Right cardiac atrium (tissue), 5 donors: ENCODE data around the gene DUOX1. TPM values are rescaled to one million over a fixed set of nuclear protein-coding genes. Genes with fewer than 3 reads are reported as not detected.

Experiments
- ATAC-seq, 2 donors: fragments of 200-7000 bp; cut with Tn5 transposase; one replicate each; pipeline versions ENCODE4 v1.8.0 to v1.9.1; 2020; ENCODE audit warnings: moderate library complexity in 2 of 2, mild to moderate bottlenecking in 1 of 2
- DNase-seq, 3 donors: peaks; one replicate each; pipeline ENCODE4 v3.0.0-alpha.2; 2020
- H3K27ac ChIP-seq: one replicate; pipeline ENCODE4 v1.5.1; 2013; ENCODE audit warnings: mild to moderate bottlenecking, low read length, control low read depth, moderate library complexity
- H3K27me3 ChIP-seq: one replicate; pipeline ENCODE4 v1.6.1; 2013; ENCODE audit not compliant: control insufficient read depth, insufficient read depth
- H3K4me1 ChIP-seq: one replicate; pipeline ENCODE4 v1.6.1; 2013; ENCODE audit warnings: low read length; ENCODE audit not compliant: control insufficient read depth, insufficient read depth
- H3K4me3 ChIP-seq: one replicate; pipeline ENCODE4 v1.5.1; 2013; ENCODE audit warnings: low read length, control low read depth
- H3K9me3 ChIP-seq: one replicate; pipeline ENCODE4 v1.6.1; 2013; ENCODE audit warnings: low read length; ENCODE audit not compliant: control insufficient read depth
- WGBS: extraction: QIAGEN DNeasy Blood & Tissue Kit; methylation state at CpG from one replicate; pipeline ENCODE4 v1.1.7; 2013; 5-methylcytosine and 5-hydroxymethylcytosine counted together
- intact Hi-C, 4 donors: fragments of 100-400 bp; cut with DNase I; formaldehyde crosslinking; loops; one replicate each; pipeline versions ENCODE4 v1.11.0 to v1.14.0; 2022 to 2023
- polyA plus RNA-seq: library from polyadenylated mRNA; stranded (reverse); fragments of 200-250 nt; gene quantifications from one replicate; pipeline ENCODE4 v1.2.3, GENCODE V29; 2013
- total RNA-seq, 4 donors: library from RNA; stranded (reverse); fragmentation: NEBNext Ultra II Directional; extraction: Animal tissue kit (Norgen Biotek cat#: 25700); gene quantifications; one replicate each; pipeline ENCODE4 v1.2.1, GENCODE V29; 2021
- donor health status: healthy with polysubstance abuse.
- donor health status: DM: no; HTN: yes; CAD: no.
- donor health status: DM: no; HTN: no; CAD: no.
- donor health status: DM: no; HTN: yes; CAD: no; lungs with severe emphysema.
- donor health status: DM: yes; HTN: yes; CAD: no.

DUOX1 gene
- total and polyA plus RNA-seq, 5 donors: 1.9 to 6.1 (median 3.3) TPM

GRCh38 chr15:45106002-45106790 is 23.6 kb upstream of the DUOX1 start:
- intact Hi-C loops: no loop called here
- no peak for ATAC-seq
- Histone ChIP-seq H3K27ac (no peak overlapping the region), H3K4me3 (no peak overlapping the region), H3K27me3 (no peaks in the 10 kb centered on the region), H3K9me3 (no peaks in the 10 kb centered on the region), H3K4me1 (no peaks in the 10 kb centered on the region)
- no peak for DNase-seq
- WGBS: 74% methylated on average over 15 of the region's 15 CpGs

GRCh38 chr15:45107941-45108630 is 21.7 kb upstream of the DUOX1 start:
- DNase-seq (no peak), ATAC-seq (no peak)

GRCh38 chr15:45110256-45110820 is 19.5 kb upstream of the DUOX1 start:
- ATAC-seq (no peak), DNase-seq (peak in 1 of 3 donors; percentile 6)
- Histone ChIP-seq H3K27me3 (no peaks in the 10 kb centered on the region), H3K9me3 (no peaks in the 10 kb centered on the region), H3K4me1 (no peaks in the 10 kb centered on the region), H3K27ac (no peak overlapping the region), H3K4me3 (no peak overlapping the region)
- intact Hi-C loops: loop anchor here in 2 of 4 donors (10.0 kb wide), 2 partner anchors 76 to 136 kb away; no protein-coding TSS in a partner anchor
- 51% methylated on average over 11 of the region's 11 CpGs for WGBS

More at GRCh38 chr15:45107941-45108630, 21.7 kb upstream of the DUOX1 start:
- no peak overlapping the region for H3K4me3 ChIP-seq
- no peaks in the 10 kb centered on the region for H3K9me3 ChIP-seq
- H3K27ac ChIP-seq: no peak overlapping the region
- no peaks in the 10 kb centered on the region for H3K4me1 ChIP-seq
- 92% methylated on average over 10 of the region's 10 CpGs for WGBS
- intact Hi-C loops: no loop called here
- no peaks in the 10 kb centered on the region for H3K27me3 ChIP-seq

- Histone ChIP-seq H3K4me1 (no peaks in the 10 kb centered on the region), H3K27me3 (no peaks in the 10 kb centered on the region), H3K9me3 (no peaks in the 10 kb centered on the region), H3K4me3 (no peak overlapping the region), H3K27ac (no peak overlapping the region)
- peak in 1 of 3 donors; percentile 47 for DNase-seq
- 22% methylated on average over 64 of the region's 71 CpGs for WGBS
- intact Hi-C loops: loop anchor here in 2 of 4 donors (10.0 kb wide), 2 partner anchors 77 to 137 kb away; no protein-coding TSS in a partner anchor
- no peak for ATAC-seq
Observed at GRCh38 chr15:45111390-45112142, 18.2 kb upstream of the DUOX1 start.

GRCh38 chr15:45112143-45112590 is 17.6 kb upstream of the DUOX1 start:
- Histone ChIP-seq H3K9me3 (no peaks in the 10 kb centered on the region), H3K27me3 (no peaks in the 10 kb centered on the region), H3K4me1 (no peaks in the 10 kb centered on the region), H3K4me3 (no peak overlapping the region), H3K27ac (no peak overlapping the region)
- DNase-seq (no peak), ATAC-seq (no peak)
- WGBS: 14% methylated on average over 13 of the region's 13 CpGs
- intact Hi-C loops: loop anchor here in 2 of 4 donors (10.0 kb wide), 2 partner anchors 77 to 137 kb away; no protein-coding TSS in a partner anchor

- intact Hi-C loops: loop anchor here in 2 of 4 donors (10.0 kb wide), 2 partner anchors 78 to 138 kb away; no protein-coding TSS in a partner anchor
- DNase-seq (peak in 1 of 3 donors; percentile 45), ATAC-seq (no peak)
- no peaks in the 10 kb centered on the region for H3K4me1 ChIP-seq
- no peaks in the 10 kb centered on the region for H3K9me3 ChIP-seq
- no peaks in the 10 kb centered on the region for H3K27me3 ChIP-seq
- WGBS: 2% methylated on average over 58 of the region's 58 CpGs
- H3K4me3 ChIP-seq: no peak overlapping the region
- H3K27ac ChIP-seq: no peak overlapping the region
Observed at GRCh38 chr15:45112591-45113379, 17.0 kb upstream of the DUOX1 start.

GRCh38 chr15:45113380-45113990 is 16.3 kb upstream of the DUOX1 start:
- intact Hi-C loops: loop anchor here in 2 of 4 donors (10.0 kb wide), 2 partner anchors 79 to 139 kb away; no protein-coding TSS in a partner anchor
- no peaks in the 10 kb centered on the region for H3K4me1 ChIP-seq
- no peak overlapping the region for H3K27ac ChIP-seq
- no peaks in the 10 kb centered on the region for H3K9me3 ChIP-seq
- ATAC-seq (no peak), DNase-seq (peak in 1 of 3 donors; percentile 21)
- no peak overlapping the region for H3K4me3 ChIP-seq
- H3K27me3 ChIP-seq: no peaks in the 10 kb centered on the region
- 19% methylated on average over 14 of the region's 14 CpGs for WGBS

- no peak for ATAC-seq
- DNase-seq: peak in 1 of 3 donors; percentile 42
- no peaks in the 10 kb centered on the region for H3K27me3 ChIP-seq
- H3K4me3 ChIP-seq: no peak within 1 kb of the TSS
- no peaks in the 10 kb centered on the region for H3K9me3 ChIP-seq
- no peaks in the 10 kb centered on the region for H3K4me1 ChIP-seq
- intact Hi-C loops: loop anchor here in 2 of 4 donors (10.0 kb wide), 2 partner anchors 79 to 139 kb away; no protein-coding TSS in a partner anchor
- WGBS: 3% methylated on average over 42 of the region's 42 CpGs
- no peak within 1 kb of the TSS for H3K27ac ChIP-seq
Observed at GRCh38 chr15:45114076-45114750, 15.6 kb upstream of the DUOX1 start, which contains the start of the genes DUOX2 and DUOXA2. DUOX2 (minus strand) TSS chr15:45114172; CDS start chr15:45113411, 761 bp downstream. DUOXA2 (plus strand) TSS chr15:45114326; CDS start chr15:45114606, 280 bp downstream.

GRCh38 chr15:45114751-45115085 is 15.1 kb upstream of the DUOX1 start:
- H3K4me1 ChIP-seq: no peaks in the 10 kb centered on the region
- no peak overlapping the region for H3K4me3 ChIP-seq
- no peaks in the 10 kb centered on the region for H3K9me3 ChIP-seq
- 7% methylated on average over 2 of the region's 2 CpGs for WGBS
- intact Hi-C loops: loop anchor here in 2 of 4 donors (10.0 kb wide), 2 partner anchors 80 to 140 kb away; no protein-coding TSS in a partner anchor
- H3K27ac ChIP-seq: no peak overlapping the region
- no peaks in the 10 kb centered on the region for H3K27me3 ChIP-seq
- DNase-seq (peak in 1 of 3 donors; percentile 15), ATAC-seq (no peak)
